HPDE6-E6E7 (cell line): ENCODE results near the gene PSMC2.

Experiments used
- DNase-seq: peaks from one replicate; pipeline ENCODE4 v3.0.0; 2011; ENCODE audit warnings: missing footprints; ENCODE audit errors: extremely low spot score

PSMC2 gene

GRCh38 chr7:103347507-103348267 lies at the start of gene PSMC2:
PSMC2 (plus strand) TSS chr7:103347643; CDS start chr7:103347712, 69 bp downstream.
- peak; percentile 70 for DNase-seq

GRCh38 chr7:103297837-103298179 lies 49.6 kb upstream of the PSMC2 start:
- DNase-seq, result no peak

- no peak for DNase-seq
Measured at GRCh38 chr7:103299660-103300059, 47.8 kb upstream of the PSMC2 start.

- no peak for DNase-seq
Measured at GRCh38 chr7:103301441-103301840, 46.0 kb upstream of the PSMC2 start.

GRCh38 chr7:103307503-103308231 lies 39.8 kb upstream of the PSMC2 start:
- no peak for DNase-seq

GRCh38 chr7:103314852-103315251 lies 32.6 kb upstream of the PSMC2 start:
- no peak for DNase-seq

GRCh38 chr7:103316380-103316941 lies 31.0 kb upstream of the PSMC2 start:
- no peak for DNase-seq

- DNase-seq, result no peak
Measured at GRCh38 chr7:103317009-103317408, 30.4 kb upstream of the PSMC2 start.

GRCh38 chr7:103325744-103326143 lies 21.7 kb upstream of the PSMC2 start:
- DNase-seq, result no peak

- DNase-seq, result no peak
Measured at GRCh38 chr7:103336761-103337160, 10.7 kb upstream of the PSMC2 start.

- DNase-seq, result no peak
Measured at GRCh38 chr7:103338864-103339263, 8.6 kb upstream of the PSMC2 start.

GRCh38 chr7:103341466-103341865 lies 6.0 kb upstream of the PSMC2 start:
- no peak for DNase-seq

- DNase-seq, result no peak
Measured at GRCh38 chr7:103343332-103343731, 4.1 kb upstream of the PSMC2 start.

- DNase-seq, result peak; percentile 20
Measured at GRCh38 chr7:103343758-103344452, 3.5 kb upstream of the PSMC2 start.

GRCh38 chr7:103344453-103345149 lies 2.8 kb upstream of the PSMC2 start, which contains the start of gene DNAJC2:
DNAJC2 (minus strand) TSS chr7:103344767; CDS start chr7:103344622, 145 bp downstream.
- DNase-seq, result peak; percentile 90

- no peak for DNase-seq
Measured at GRCh38 chr7:103346396-103346795, 1.0 kb upstream of the PSMC2 start.

- no peak for DNase-seq
Measured at GRCh38 chr7:103348452-103348851, 1.0 kb downstream of the PSMC2 start.

- DNase-seq, result no peak
Measured at GRCh38 chr7:103348959-103349358, 1.5 kb downstream of the PSMC2 start.

GRCh38 chr7:103349805-103350204 lies 2.4 kb downstream of the PSMC2 start:
- no peak for DNase-seq

- DNase-seq, result no peak
Measured at GRCh38 chr7:103369432-103369831, 22.0 kb downstream of the PSMC2 start.

- no peak for DNase-seq
Measured at GRCh38 chr7:103373866-103374643, 26.6 kb downstream of the PSMC2 start.
